ENCODE measurements around the gene PIN1. TPM values are rescaled to one million over a fixed set of nuclear protein-coding genes. Genes with fewer than 3 reads are reported as not detected.

The PIN1 gene
- total RNA-seq, 2 donors from 2014 or later = 47.9 to 88.3 TPM

GRCh38 chr19:9856609-9857008 lies 21.5 kb downstream of the PIN1 start:
- DNase-seq = no peak
- Histone ChIP-seq H3K9me3 (no peaks in the 10 kb centered on the region), H3K36me3 (no peaks in the 10 kb centered on the region), H3K9ac (ENCODE audit: low read depth in 2 of 2, low read length in 2 of 2) (no peak overlapping the region), H3K27me3 (no peaks in the 10 kb centered on the region), H3K4me1 (no peaks in the 10 kb centered on the region), H3K4me3 (no peak overlapping the region), H3K27ac (no peak overlapping the region)
- TF ChIP-seq, protein P1, sequence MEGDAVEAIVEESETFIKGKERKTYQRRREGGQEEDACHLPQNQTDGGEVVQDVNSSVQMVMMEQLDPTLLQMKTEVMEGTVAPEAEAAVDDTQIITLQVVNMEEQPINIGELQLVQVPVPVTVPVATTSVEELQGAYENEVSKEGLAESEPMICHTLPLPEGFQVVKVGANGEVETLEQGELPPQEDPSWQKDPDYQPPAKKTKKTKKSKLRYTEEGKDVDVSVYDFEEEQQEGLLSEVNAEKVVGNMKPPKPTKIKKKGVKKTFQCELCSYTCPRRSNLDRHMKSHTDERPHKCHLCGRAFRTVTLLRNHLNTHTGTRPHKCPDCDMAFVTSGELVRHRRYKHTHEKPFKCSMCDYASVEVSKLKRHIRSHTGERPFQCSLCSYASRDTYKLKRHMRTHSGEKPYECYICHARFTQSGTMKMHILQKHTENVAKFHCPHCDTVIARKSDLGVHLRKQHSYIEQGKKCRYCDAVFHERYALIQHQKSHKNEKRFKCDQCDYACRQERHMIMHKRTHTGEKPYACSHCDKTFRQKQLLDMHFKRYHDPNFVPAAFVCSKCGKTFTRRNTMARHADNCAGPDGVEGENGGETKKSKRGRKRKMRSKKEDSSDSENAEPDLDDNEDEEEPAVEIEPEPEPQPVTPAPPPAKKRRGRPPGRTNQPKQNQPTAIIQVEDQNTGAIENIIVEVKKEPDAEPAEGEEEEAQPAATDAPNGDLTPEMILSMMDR (IDR thresholded peaks at IDR 0.05) = no peak
- intact Hi-C loops (cut with DNase I) = no loop called here

DNA sequence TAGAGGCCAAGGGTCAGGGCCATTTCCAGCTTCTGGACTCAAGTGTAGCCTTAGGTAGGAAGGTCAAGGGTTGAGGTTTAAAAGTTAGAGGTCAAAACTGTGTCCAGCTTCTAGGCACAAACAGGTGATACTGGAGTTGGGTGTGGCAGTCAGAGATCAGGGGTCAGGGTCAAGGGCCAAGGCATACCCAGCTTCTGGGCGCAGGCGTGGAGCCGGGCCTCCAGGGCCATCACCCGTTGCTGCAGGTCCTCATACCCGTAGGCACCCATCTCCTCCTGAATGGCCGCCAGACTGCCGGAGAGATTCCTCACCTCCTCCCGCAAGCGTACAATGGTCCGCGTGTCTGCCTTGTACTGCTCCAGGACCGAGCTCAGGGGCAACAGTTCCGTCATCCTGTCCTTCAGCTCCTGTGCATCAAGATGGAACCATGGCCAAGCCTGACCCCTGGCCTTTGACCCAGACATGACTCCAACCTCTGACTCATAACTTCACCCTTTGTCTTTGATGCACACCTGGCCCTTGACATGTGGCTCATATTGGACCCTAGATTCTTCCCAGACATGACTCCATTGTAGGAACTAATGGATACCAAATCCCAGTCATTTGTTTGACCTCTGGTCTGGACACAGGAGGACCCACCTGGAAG lies 22.1 kb downstream of the PIN1 start:
- no peak overlapping the region for H3K4me3 ChIP-seq
- TF ChIP-seq, protein P1 (IDR thresholded peaks at IDR 0.05) = no peak
- intact Hi-C loops (cut with DNase I) = no loop called here
- no peaks in the 10 kb centered on the region for H3K27me3 ChIP-seq
- DNase-seq = no peak
- H3K36me3 ChIP-seq = no peaks in the 10 kb centered on the region
- H3K9ac ChIP-seq (ENCODE audit: low read depth in 2 of 2, low read length in 2 of 2) = no peak overlapping the region
- H3K4me1 ChIP-seq = no peaks in the 10 kb centered on the region
- no peak overlapping the region for H3K27ac ChIP-seq
- H3K9me3 ChIP-seq = no peaks in the 10 kb centered on the region

GRCh38 chr19:9857920-9858746 lies 23.0 kb downstream of the PIN1 start:
- Histone ChIP-seq H3K27ac (no peak overlapping the region), H3K4me3 (no peak overlapping the region), H3K9ac (ENCODE audit: low read depth in 2 of 2, low read length in 2 of 2) (no peak overlapping the region), H3K27me3 (no peaks in the 10 kb centered on the region), H3K4me1 (no peaks in the 10 kb centered on the region), H3K36me3 (no peaks in the 10 kb centered on the region), H3K9me3 (no peaks in the 10 kb centered on the region)
- DNase-seq = no peak
- TF ChIP-seq, protein P1 (IDR thresholded peaks at IDR 0.05) = no peak
- intact Hi-C loops (cut with DNase I) = no loop called here

DNA sequence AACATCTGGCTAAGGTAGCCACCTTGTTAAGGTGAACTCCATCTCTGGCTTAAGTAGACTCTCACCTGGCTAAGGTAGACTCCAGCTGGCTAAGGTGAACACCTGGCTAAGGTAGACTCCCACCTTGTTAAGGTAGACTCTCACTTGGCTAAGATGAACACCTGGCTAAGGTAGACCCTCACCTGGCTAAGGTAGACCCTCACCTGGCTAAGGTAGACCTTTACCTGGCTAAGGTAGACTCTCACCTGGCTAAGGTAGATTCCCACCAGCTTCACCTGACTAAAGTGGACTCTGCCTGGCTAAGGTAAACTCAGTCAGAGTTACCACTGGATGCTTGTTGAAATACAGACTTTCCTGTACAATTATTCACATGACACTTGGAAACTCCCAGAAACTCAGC lies 23.6 kb downstream of the PIN1 start:
- intact Hi-C loops (cut with DNase I) = no loop called here
- no peak for DNase-seq
- Histone ChIP-seq H3K4me3 (no peak overlapping the region), H3K9ac (ENCODE audit: low read depth in 2 of 2, low read length in 2 of 2) (no peak overlapping the region), H3K27me3 (no peaks in the 10 kb centered on the region), H3K27ac (no peak overlapping the region), H3K36me3 (no peaks in the 10 kb centered on the region), H3K4me1 (no peaks in the 10 kb centered on the region), H3K9me3 (no peaks in the 10 kb centered on the region)
- TF ChIP-seq, protein P1 (IDR thresholded peaks at IDR 0.05) = no peak

DNA sequence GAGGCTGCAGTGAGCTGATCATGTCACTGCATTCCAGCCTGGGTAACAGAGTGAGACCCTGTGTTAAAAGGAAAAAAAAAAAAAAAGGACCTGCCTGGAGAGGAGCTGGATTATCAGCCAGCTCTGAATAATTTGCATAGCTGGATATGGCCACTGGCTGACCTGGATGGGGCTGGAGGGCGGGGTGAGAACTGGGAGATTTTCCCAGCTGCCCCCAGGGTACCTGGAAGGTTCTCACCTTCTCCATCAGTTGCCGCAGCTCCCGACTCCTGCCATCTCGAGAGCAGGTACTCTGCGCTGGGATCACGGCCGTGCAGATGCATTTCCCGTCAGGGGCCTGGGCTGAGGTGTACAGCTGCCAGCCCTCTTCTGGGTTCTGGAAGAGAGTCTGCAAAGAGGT lies 25.3 kb downstream of the PIN1 start:
- Histone ChIP-seq H3K27me3 (no peaks in the 10 kb centered on the region), H3K4me1 (no peaks in the 10 kb centered on the region), H3K9ac (ENCODE audit: low read depth in 2 of 2, low read length in 2 of 2) (no peak overlapping the region), H3K27ac (no peak overlapping the region), H3K36me3 (no peaks in the 10 kb centered on the region), H3K9me3 (no peaks in the 10 kb centered on the region), H3K4me3 (no peak overlapping the region)
- TF ChIP-seq, protein P1 (IDR thresholded peaks at IDR 0.05) = no peak
- DNase-seq = no peak
- intact Hi-C loops (cut with DNase I) = no loop called here
